ENCODE results near the gene UBXN4. TPM values are rescaled to one million over a fixed set of nuclear protein-coding genes. Genes with fewer than 3 reads are reported as not detected.

Gene UBXN4
- total RNA-seq, 1 experiment from 2014 or later: 69.7 TPM

DNA sequence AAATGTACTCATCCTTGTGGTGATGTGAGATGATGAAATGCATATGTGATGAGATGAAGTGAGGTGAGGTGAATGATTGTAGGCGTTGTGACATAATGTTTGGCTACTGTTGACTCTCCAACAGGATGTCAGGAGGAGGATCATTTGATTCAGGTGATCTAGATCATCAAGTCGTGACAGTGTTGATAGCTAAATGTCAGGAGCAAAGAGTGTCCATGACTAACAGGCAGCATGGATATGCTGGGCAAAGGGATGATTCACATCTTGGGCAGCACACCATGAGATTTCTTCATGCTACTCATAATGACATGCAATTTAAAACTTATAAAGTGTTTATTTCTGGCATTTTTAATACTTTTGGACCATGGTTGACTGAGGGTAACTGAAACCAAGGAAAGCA is 40.2 kb upstream of the UBXN4 start:
- BruUV-seq (replicated peaks): no TSS peak
- Histone ChIP-seq H3K79me2 (ENCODE audit: insufficient read depth, low read length) (no peaks in the 10 kb centered on the region), H3K36me3 (ENCODE audit: control insufficient read depth in 1 of 2, insufficient read depth in 2 of 2, low read length in 2 of 2) (no peaks in the 10 kb centered on the region), H2AFZ (ENCODE audit: low read depth, low read length, poor library complexity, severe bottlenecking) (no peak overlapping the region), H3K9me2 (ENCODE audit: insufficient read depth) (no peaks in the 10 kb centered on the region), H3K27ac (ENCODE audit: low read depth, low read length) (no peak overlapping the region), H3K27me3 (ENCODE audit: insufficient read depth, low read length) (no peaks in the 10 kb centered on the region), H3K4me2 (ENCODE audit: low read length) (no peak overlapping the region), H4K20me1 (ENCODE audit: insufficient read depth) (no peaks in the 10 kb centered on the region), H3K4me1 (ENCODE audit: control insufficient read depth in 1 of 2, insufficient read depth in 2 of 2, low read length in 2 of 2) (no peaks in the 10 kb centered on the region), H3K9me3 (ENCODE audit: control insufficient read depth in 1 of 2, insufficient read depth in 1 of 2, low read depth in 1 of 2, low read length in 2 of 2) (no peaks in the 10 kb centered on the region), H3K4me3 (replicated peaks in 1 of 2; ENCODE audit: low read depth in 1 of 2, low read length in 2 of 2) (no peak overlapping the region), H3K9ac (ENCODE audit: low read length) (no peak overlapping the region)
- no peak for TF ChIP-seq POLR2A (IDR thresholded peaks at IDR 0.05; ENCODE audit: borderline replicate concordance, extremely low read depth, insufficient read depth, insufficient read length)
- TF ChIP-seq, protein P1, sequence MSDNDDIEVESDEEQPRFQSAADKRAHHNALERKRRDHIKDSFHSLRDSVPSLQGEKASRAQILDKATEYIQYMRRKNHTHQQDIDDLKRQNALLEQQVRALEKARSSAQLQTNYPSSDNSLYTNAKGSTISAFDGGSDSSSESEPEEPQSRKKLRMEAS (IDR thresholded peaks at IDR 0.05): no peak
- TF ChIP-seq, protein P2, sequence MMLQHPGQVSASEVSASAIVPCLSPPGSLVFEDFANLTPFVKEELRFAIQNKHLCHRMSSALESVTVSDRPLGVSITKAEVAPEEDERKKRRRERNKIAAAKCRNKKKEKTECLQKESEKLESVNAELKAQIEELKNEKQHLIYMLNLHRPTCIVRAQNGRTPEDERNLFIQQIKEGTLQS (IDR thresholded peaks at IDR 0.05): no peak
- TF ChIP-seq, protein P3, sequence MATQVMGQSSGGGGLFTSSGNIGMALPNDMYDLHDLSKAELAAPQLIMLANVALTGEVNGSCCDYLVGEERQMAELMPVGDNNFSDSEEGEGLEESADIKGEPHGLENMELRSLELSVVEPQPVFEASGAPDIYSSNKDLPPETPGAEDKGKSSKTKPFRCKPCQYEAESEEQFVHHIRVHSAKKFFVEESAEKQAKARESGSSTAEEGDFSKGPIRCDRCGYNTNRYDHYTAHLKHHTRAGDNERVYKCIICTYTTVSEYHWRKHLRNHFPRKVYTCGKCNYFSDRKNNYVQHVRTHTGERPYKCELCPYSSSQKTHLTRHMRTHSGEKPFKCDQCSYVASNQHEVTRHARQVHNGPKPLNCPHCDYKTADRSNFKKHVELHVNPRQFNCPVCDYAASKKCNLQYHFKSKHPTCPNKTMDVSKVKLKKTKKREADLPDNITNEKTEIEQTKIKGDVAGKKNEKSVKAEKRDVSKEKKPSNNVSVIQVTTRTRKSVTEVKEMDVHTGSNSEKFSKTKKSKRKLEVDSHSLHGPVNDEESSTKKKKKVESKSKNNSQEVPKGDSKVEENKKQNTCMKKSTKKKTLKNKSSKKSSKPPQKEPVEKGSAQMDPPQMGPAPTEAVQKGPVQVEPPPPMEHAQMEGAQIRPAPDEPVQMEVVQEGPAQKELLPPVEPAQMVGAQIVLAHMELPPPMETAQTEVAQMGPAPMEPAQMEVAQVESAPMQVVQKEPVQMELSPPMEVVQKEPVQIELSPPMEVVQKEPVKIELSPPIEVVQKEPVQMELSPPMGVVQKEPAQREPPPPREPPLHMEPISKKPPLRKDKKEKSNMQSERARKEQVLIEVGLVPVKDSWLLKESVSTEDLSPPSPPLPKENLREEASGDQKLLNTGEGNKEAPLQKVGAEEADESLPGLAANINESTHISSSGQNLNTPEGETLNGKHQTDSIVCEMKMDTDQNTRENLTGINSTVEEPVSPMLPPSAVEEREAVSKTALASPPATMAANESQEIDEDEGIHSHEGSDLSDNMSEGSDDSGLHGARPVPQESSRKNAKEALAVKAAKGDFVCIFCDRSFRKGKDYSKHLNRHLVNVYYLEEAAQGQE (IDR thresholded peaks at IDR 0.05; ENCODE audit: low read depth): no peak
- ChIA-PET CTCF (no interaction called here), RAD21 (ENCODE audit: low non-redundant PET in 1 of 2, low total read pairs in 2 of 2, uncharacterized antibody in 2 of 2, unreplicated experiment in 2 of 2) (no interaction called here), POLR2A (no interaction called here)
- DNase-seq (ENCODE audit: low read depth, low spot score) (no peak), ATAC-seq (no peak)
- intact Hi-C loops (cut with micrococcal nuclease): no loop called here

DNA sequence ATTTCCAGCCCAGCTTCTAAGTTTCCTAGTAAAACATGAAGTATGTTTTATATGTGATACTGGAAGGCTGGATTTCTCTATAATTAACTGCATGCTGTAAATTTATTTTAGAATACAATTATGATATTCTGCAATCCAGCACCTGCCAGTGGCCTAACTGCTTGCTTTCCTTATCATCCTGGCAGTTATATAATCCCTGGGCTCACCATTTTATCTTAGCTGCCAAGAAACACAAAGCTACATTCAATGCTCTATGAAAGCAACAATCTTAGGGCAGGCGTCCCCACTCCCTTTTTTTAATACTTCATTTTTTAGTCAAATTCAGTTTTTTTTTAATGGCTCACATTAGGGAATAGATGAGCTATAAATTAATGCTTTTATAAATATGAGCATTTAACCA is 38.4 kb upstream of the UBXN4 start:
- ATAC-seq (no peak), DNase-seq (ENCODE audit: low read depth, low spot score) (no peak)
- Histone ChIP-seq H3K4me3 (replicated peaks in 1 of 2; ENCODE audit: low read depth in 1 of 2, low read length in 2 of 2) (no peak overlapping the region), H3K27me3 (ENCODE audit: insufficient read depth, low read length) (no peaks in the 10 kb centered on the region), H3K9ac (ENCODE audit: low read length) (no peak overlapping the region), H3K9me3 (ENCODE audit: control insufficient read depth in 1 of 2, insufficient read depth in 1 of 2, low read depth in 1 of 2, low read length in 2 of 2) (no peaks in the 10 kb centered on the region), H3K79me2 (ENCODE audit: insufficient read depth, low read length) (no peaks in the 10 kb centered on the region), H3K27ac (ENCODE audit: low read depth, low read length) (no peak overlapping the region), H3K4me1 (ENCODE audit: control insufficient read depth in 1 of 2, insufficient read depth in 2 of 2, low read length in 2 of 2) (no peaks in the 10 kb centered on the region), H3K9me2 (ENCODE audit: insufficient read depth) (no peaks in the 10 kb centered on the region), H3K4me2 (ENCODE audit: low read length) (no peak overlapping the region), H2AFZ (ENCODE audit: low read depth, low read length, poor library complexity, severe bottlenecking) (no peak overlapping the region), H4K20me1 (ENCODE audit: insufficient read depth) (no peaks in the 10 kb centered on the region), H3K36me3 (ENCODE audit: control insufficient read depth in 1 of 2, insufficient read depth in 2 of 2, low read length in 2 of 2) (no peaks in the 10 kb centered on the region)
- BruUV-seq (replicated peaks): no TSS peak
- ChIA-PET RAD21 (ENCODE audit: low non-redundant PET in 1 of 2, low total read pairs in 2 of 2, uncharacterized antibody in 2 of 2, unreplicated experiment in 2 of 2) (no interaction called here), POLR2A (no interaction called here), CTCF (interaction anchor here (0.9 kb wide), 1 partner anchor 230 kb away, joined by 4 read pairs; no protein-coding TSS in a partner anchor)
- intact Hi-C loops (cut with micrococcal nuclease): no loop called here
- TF ChIP-seq SIN3A (IDR thresholded peaks at IDR 0.05; ENCODE audit: low read depth) (no peak), YY1 (IDR thresholded peaks at IDR 0.05; ENCODE audit: extremely low read depth, insufficient replicate concordance, low read depth, low read length) (no peak), JUND (IDR thresholded peaks at IDR 0.05) (no peak), FOSL1 (IDR thresholded peaks at IDR 0.05; ENCODE audit: low read depth) (no peak), CBX3 (IDR thresholded peaks at IDR 0.05; ENCODE audit: low read depth) (no peak), EZH2 (IDR thresholded peaks at IDR 0.05) (no peak), POLR2A (IDR thresholded peaks at IDR 0.05; ENCODE audit: borderline replicate concordance, extremely low read depth, insufficient read depth, insufficient read length) (no peak), EGR1 (IDR thresholded peaks at IDR 0.05; ENCODE audit: low read depth) (no peak), SRF (IDR thresholded peaks at IDR 0.05; ENCODE audit: low read depth) (no peak), POLR2AphosphoS5 (IDR thresholded peaks at IDR 0.05; ENCODE audit: low read depth, low read length) (no peak), EZH2phosphoT487 (IDR thresholded peaks at IDR 0.05; ENCODE audit: borderline replicate concordance) (no peak)
- TF ChIP-seq, protein P3 (IDR thresholded peaks at IDR 0.05; ENCODE audit: low read depth): no peak
